Measurements from ENCODE around the gene ZNF701. TPM values are rescaled to one million over a fixed set of nuclear protein-coding genes. Genes with fewer than 3 reads are reported as not detected.

ZNF701 gene
- total and polyA plus RNA-seq, 2 of the 8 experiments (the other 6 are each of a cell fraction or from before 2014, with no cell fraction given), result 4.9 to 18.7 TPM

DNA sequence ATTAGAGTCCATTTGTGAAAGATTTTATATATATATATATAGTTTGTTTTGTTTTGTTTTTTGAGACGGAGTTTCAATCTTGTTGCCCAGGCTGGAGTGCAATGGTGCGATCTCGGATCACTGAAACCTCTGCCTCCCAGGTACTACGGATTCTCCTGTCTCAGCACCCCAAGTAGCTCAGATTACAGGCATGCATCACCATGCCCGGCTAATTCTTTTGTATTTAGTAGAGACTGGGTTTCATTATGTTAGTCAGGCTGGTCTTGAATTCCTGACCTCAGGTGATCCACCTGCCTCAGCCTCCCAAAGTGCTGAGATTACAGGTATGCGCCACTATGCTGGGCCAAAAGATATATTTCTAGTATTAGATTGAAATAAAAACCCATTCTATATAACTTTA is 4.0 kb upstream of the ZNF701 start (continued):
- TF ChIP-seq, protein P1, sequence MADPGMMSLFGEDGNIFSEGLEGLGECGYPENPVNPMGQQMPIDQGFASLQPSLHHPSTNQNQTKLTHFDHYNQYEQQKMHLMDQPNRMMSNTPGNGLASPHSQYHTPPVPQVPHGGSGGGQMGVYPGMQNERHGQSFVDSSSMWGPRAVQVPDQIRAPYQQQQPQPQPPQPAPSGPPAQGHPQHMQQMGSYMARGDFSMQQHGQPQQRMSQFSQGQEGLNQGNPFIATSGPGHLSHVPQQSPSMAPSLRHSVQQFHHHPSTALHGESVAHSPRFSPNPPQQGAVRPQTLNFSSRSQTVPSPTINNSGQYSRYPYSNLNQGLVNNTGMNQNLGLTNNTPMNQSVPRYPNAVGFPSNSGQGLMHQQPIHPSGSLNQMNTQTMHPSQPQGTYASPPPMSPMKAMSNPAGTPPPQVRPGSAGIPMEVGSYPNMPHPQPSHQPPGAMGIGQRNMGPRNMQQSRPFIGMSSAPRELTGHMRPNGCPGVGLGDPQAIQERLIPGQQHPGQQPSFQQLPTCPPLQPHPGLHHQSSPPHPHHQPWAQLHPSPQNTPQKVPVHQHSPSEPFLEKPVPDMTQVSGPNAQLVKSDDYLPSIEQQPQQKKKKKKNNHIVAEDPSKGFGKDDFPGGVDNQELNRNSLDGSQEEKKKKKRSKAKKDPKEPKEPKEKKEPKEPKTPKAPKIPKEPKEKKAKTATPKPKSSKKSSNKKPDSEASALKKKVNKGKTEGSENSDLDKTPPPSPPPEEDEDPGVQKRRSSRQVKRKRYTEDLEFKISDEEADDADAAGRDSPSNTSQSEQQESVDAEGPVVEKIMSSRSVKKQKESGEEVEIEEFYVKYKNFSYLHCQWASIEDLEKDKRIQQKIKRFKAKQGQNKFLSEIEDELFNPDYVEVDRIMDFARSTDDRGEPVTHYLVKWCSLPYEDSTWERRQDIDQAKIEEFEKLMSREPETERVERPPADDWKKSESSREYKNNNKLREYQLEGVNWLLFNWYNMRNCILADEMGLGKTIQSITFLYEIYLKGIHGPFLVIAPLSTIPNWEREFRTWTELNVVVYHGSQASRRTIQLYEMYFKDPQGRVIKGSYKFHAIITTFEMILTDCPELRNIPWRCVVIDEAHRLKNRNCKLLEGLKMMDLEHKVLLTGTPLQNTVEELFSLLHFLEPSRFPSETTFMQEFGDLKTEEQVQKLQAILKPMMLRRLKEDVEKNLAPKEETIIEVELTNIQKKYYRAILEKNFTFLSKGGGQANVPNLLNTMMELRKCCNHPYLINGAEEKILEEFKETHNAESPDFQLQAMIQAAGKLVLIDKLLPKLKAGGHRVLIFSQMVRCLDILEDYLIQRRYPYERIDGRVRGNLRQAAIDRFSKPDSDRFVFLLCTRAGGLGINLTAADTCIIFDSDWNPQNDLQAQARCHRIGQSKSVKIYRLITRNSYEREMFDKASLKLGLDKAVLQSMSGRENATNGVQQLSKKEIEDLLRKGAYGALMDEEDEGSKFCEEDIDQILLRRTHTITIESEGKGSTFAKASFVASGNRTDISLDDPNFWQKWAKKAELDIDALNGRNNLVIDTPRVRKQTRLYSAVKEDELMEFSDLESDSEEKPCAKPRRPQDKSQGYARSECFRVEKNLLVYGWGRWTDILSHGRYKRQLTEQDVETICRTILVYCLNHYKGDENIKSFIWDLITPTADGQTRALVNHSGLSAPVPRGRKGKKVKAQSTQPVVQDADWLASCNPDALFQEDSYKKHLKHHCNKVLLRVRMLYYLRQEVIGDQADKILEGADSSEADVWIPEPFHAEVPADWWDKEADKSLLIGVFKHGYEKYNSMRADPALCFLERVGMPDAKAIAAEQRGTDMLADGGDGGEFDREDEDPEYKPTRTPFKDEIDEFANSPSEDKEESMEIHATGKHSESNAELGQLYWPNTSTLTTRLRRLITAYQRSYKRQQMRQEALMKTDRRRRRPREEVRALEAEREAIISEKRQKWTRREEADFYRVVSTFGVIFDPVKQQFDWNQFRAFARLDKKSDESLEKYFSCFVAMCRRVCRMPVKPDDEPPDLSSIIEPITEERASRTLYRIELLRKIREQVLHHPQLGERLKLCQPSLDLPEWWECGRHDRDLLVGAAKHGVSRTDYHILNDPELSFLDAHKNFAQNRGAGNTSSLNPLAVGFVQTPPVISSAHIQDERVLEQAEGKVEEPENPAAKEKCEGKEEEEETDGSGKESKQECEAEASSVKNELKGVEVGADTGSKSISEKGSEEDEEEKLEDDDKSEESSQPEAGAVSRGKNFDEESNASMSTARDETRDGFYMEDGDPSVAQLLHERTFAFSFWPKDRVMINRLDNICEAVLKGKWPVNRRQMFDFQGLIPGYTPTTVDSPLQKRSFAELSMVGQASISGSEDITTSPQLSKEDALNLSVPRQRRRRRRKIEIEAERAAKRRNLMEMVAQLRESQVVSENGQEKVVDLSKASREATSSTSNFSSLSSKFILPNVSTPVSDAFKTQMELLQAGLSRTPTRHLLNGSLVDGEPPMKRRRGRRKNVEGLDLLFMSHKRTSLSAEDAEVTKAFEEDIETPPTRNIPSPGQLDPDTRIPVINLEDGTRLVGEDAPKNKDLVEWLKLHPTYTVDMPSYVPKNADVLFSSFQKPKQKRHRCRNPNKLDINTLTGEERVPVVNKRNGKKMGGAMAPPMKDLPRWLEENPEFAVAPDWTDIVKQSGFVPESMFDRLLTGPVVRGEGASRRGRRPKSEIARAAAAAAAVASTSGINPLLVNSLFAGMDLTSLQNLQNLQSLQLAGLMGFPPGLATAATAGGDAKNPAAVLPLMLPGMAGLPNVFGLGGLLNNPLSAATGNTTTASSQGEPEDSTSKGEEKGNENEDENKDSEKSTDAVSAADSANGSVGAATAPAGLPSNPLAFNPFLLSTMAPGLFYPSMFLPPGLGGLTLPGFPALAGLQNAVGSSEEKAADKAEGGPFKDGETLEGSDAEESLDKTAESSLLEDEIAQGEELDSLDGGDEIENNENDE (IDR thresholded peaks at IDR 0.05; ENCODE audit: insufficient replicate concordance, low read length), result no peak
- TF ChIP-seq, protein P2, sequence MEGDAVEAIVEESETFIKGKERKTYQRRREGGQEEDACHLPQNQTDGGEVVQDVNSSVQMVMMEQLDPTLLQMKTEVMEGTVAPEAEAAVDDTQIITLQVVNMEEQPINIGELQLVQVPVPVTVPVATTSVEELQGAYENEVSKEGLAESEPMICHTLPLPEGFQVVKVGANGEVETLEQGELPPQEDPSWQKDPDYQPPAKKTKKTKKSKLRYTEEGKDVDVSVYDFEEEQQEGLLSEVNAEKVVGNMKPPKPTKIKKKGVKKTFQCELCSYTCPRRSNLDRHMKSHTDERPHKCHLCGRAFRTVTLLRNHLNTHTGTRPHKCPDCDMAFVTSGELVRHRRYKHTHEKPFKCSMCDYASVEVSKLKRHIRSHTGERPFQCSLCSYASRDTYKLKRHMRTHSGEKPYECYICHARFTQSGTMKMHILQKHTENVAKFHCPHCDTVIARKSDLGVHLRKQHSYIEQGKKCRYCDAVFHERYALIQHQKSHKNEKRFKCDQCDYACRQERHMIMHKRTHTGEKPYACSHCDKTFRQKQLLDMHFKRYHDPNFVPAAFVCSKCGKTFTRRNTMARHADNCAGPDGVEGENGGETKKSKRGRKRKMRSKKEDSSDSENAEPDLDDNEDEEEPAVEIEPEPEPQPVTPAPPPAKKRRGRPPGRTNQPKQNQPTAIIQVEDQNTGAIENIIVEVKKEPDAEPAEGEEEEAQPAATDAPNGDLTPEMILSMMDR (IDR thresholded peaks at IDR 0.05; ENCODE audit: control extremely low read depth in 1 of 3, insufficient read depth in 1 of 3, low read depth in 1 of 3, low read length in 3 of 3), result no peak
- TF ChIP-seq, protein P3, sequence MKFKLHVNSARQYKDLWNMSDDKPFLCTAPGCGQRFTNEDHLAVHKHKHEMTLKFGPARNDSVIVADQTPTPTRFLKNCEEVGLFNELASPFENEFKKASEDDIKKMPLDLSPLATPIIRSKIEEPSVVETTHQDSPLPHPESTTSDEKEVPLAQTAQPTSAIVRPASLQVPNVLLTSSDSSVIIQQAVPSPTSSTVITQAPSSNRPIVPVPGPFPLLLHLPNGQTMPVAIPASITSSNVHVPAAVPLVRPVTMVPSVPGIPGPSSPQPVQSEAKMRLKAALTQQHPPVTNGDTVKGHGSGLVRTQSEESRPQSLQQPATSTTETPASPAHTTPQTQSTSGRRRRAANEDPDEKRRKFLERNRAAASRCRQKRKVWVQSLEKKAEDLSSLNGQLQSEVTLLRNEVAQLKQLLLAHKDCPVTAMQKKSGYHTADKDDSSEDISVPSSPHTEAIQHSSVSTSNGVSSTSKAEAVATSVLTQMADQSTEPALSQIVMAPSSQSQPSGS (IDR thresholded peaks at IDR 0.05; ENCODE audit: low read length), result no peak
- TF ChIP-seq YY1 (IDR thresholded peaks at IDR 0.05; ENCODE audit: low read depth, low read length) (no peak), FOSL1 (IDR thresholded peaks at IDR 0.05; ENCODE audit: insufficient read depth, low read depth, low read length) (no peak)
